Cardiac atrium fibroblast (primary cell): ENCODE results near the gene ETFDH. TPM values are rescaled to one million over a fixed set of nuclear protein-coding genes. Genes with fewer than 3 reads are reported as not detected.

ENCODE experiments used
- total RNA-seq: library from RNA; depleted of rRNA; stranded (reverse); fragments of >200 nt; gene quantifications from 2 replicates; pipeline ENCODE4 v1.2.3, GENCODE V29; 2015

Gene ETFDH
- 17.2 and 33.2 TPM in 2 replicates for total RNA-seq

DNA sequence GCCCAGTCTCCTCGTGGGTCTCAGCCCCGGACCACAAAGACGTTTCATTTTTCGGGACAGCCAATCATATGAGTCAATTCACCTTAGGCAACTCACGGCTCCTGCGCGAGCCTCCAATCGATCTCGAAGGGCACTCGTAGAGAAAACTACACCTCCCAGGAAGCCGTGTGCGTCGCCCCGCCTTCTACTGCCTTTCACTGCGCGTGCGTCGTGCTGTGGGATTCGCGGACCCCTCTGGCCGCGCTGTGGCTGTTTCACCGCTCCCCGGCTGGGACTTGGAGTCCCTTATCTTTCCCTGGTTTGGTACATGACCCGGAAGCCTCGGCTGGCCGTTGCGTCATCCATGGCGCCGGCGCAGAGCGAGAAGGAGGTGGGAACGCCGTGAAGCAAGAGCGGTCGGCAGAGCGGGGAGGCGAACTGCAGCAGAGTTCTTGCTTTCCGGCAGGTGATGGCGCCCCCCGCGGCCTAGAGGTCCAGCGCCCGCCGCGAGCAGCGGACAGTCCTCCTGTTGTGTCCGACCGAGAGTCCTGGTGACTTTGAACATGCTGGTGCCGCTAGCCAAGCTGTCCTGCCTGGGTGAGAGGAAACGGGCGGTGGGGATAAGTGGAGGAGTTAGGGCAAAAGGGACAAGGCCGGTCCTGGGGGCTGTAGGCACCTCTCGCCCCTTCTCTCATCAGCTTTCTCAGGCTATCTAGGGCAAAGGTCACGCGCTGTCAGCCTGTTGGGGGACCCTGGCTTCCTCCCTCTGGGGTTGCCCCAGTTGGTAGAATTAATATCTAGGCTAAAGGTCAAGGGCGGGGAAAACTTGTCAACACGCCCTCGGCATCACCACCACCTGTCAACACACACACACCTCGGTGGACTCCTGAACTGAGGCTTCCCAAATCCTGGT, at the start of gene ETFDH:
TSS of gene ETFDH (plus strand) at position 382 of the 892 bp plus-strand sequence. CDS start at position 543, 161 bp downstream.

DNA sequence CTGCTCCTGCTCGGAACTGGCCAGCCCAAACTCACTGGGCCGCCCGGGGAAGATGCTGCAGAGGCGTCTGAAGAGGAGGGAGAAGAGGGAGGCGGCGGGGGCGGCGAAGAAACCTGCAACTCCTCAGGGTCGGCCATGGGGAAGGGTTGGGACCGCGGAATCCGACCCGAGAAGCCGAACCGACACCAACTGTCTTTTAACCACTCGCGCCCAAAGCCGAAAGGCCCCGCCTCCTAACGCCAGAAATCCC, 506 bp upstream of the ETFDH start, which contains the start of gene C4orf46:
TSS of gene C4orf46 (minus strand) at position 223 of the 250 bp plus-strand sequence. CDS start at position 137, 86 bp downstream.

DNA sequence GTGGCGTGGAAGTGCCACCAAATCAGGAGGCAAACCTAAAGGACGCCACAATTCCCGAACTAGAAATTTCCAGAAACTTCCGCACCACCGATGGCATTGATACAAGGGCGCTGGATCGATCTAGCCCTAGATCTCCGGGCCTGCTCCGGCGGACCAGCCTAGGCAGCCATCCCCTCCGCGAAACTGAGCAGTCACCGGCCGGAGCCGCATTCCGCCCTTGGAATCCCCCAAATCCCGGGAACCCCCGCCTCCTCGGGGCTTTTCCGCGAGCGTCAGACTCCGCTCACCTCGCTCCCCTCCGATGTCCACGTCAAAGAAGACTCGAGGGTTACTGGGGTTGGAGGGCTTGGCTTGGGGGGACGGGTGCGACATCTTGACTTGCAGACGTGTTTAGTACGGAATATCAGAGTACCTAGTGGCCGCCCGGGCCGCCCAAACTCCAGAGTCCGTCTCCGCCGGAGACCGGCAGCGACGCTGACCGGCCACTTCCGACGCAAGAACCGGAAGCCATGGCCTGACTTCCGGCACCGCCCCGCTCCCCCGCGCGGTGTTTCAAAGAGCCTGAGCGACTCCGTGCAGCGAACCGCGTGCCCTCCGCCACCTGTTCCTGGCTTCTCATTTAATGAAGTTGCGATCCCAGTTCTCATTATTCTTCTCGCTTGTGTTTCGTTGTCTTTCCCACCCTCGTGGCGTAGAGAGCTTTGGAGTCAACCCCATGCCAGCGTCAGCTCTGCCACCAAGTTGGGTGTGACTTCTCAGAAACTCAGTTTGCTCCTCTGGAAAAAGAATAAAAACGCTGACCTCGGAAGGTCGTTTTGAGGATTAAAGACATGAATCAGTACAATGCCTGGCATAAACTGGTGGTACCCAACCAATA, 51.1 kb downstream of the ETFDH start, which contains the start of gene PPID:
TSS of gene PPID (minus strand) at position 480 of the 877 bp plus-strand sequence. CDS start at position 372, 108 bp downstream.

Other genes starting within 250 kb of the ETFDH start
- 0.32 and 0.36 TPM in 2 replicates for gene RXFP1, start 150.4 kb upstream of the ETFDH start, total RNA-seq
- 6.1 and 9.6 TPM in 2 replicates for gene C4orf46, start 409 bp upstream of the ETFDH start, total RNA-seq
- 17.9 and 19.1 TPM in 2 replicates for gene PPID, start 51.1 kb downstream of the ETFDH start, total RNA-seq
- gene FNIP2, start 96.7 kb downstream of the ETFDH start, total RNA-seq = 7.9 and 8.1 TPM in 2 replicates